Measurements from ENCODE around the gene NUAK2.

DNA sequence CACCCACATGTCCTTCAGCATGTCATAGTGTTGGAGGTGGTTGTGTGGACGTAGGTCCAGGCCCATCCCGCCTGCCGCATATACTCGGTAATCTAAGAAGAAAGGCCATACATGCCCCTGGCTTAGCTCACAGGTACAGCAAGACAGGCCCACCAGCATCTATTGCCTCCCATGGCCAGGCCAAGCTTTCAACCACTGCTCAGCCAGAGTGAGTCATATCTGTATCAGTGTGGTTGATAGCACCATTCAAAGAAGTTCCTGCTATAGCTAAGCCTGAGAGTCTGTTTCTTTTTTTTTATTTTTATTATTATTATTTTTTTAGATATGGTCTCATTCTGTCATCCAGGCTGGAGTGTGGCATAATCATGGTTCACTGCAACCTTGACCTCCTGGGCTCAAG is 18.2 kb upstream of the NUAK2 start:
- TF ChIP-seq, protein P1, sequence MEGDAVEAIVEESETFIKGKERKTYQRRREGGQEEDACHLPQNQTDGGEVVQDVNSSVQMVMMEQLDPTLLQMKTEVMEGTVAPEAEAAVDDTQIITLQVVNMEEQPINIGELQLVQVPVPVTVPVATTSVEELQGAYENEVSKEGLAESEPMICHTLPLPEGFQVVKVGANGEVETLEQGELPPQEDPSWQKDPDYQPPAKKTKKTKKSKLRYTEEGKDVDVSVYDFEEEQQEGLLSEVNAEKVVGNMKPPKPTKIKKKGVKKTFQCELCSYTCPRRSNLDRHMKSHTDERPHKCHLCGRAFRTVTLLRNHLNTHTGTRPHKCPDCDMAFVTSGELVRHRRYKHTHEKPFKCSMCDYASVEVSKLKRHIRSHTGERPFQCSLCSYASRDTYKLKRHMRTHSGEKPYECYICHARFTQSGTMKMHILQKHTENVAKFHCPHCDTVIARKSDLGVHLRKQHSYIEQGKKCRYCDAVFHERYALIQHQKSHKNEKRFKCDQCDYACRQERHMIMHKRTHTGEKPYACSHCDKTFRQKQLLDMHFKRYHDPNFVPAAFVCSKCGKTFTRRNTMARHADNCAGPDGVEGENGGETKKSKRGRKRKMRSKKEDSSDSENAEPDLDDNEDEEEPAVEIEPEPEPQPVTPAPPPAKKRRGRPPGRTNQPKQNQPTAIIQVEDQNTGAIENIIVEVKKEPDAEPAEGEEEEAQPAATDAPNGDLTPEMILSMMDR (conservative IDR thresholded peaks at IDR 0.05) = no peak
- TF ChIP-seq EZH2 (IDR thresholded peaks at IDR 0.05; ENCODE audit: low read depth) = no peak

All from PC-9 (cell line).